SK-N-SH treated with all-trans-retinoic acid at 6 μM for 48 hours (cell line): ENCODE measurements around the gene ZHX3.

ENCODE experiments used
- ARNTL ChIP-seq: fragments of 450-650 bp; formaldehyde crosslinking; IDR thresholded peaks from 2 replicates; pipeline ENCODE4 v1.5.0; 2020; ENCODE audit warnings: low read depth, mild to moderate bottlenecking, moderate library complexity, borderline replicate concordance
- CSRNP3 ChIP-seq: fragments of 250-450 bp; sonication (Bioruptor Pico); IDR thresholded peaks from 2 replicates; pipeline ENCODE4 v1.5.1; 2021; ENCODE audit warnings: mild to moderate bottlenecking, moderate library complexity
- ESRRG ChIP-seq: fragments of 250-450 bp; sonication (Bioruptor Pico); IDR thresholded peaks from 2 replicates; pipeline ENCODE4 v1.6.1; 2021; ENCODE audit warnings: mild to moderate bottlenecking
- ISL1 ChIP-seq: fragments of 250-450 bp; sonication (Bioruptor Pico); IDR thresholded peaks from 2 replicates; pipeline ENCODE4 v2.1.2; 2022; ENCODE audit warnings: mild to moderate bottlenecking, moderate library complexity
- PATZ1 ChIP-seq: fragments of 250-450 bp; sonication (Bioruptor Pico); IDR thresholded peaks from 2 replicates; pipeline ENCODE4 v1.8.0; 2020; ENCODE audit warnings: mild to moderate bottlenecking, moderate library complexity, borderline replicate concordance
- POU6F1 ChIP-seq: fragments of 250-450 bp; sonication (Bioruptor Pico); IDR thresholded peaks from 2 replicates; pipeline ENCODE4 v1.8.0; 2021; ENCODE audit warnings: low read depth, mild to moderate bottlenecking, moderate library complexity, borderline replicate concordance
- SNAI2 ChIP-seq: fragments of 250-450 bp; sonication (Bioruptor Pico); IDR thresholded peaks from 2 replicates; pipeline ENCODE4 v1.5.0; 2020; ENCODE audit warnings: mild to moderate bottlenecking, moderate library complexity
- TSHZ2 ChIP-seq: fragments of 250-450 bp; sonication (Bioruptor Pico); IDR thresholded peaks from 2 replicates; pipeline ENCODE4 v1.5.0; 2020; ENCODE audit warnings: mild to moderate bottlenecking, moderate library complexity
- ZC3H10 ChIP-seq: fragments of 250-450 bp; sonication (Bioruptor Pico); IDR thresholded peaks from 2 replicates; pipeline ENCODE4 v1.5.1; 2021; ENCODE audit warnings: mild to moderate bottlenecking, moderate library complexity
- ZFP3 ChIP-seq: fragments of 250-450 bp; sonication (Bioruptor Pico); IDR thresholded peaks from 2 replicates; pipeline ENCODE4 v1.5.0; 2020; ENCODE audit warnings: mild to moderate bottlenecking, moderate library complexity
- ZFP30 ChIP-seq: fragments of 450-650 bp; formaldehyde crosslinking; IDR thresholded peaks from 2 replicates; pipeline ENCODE4 v1.5.0; 2022; ENCODE audit warnings: mild to moderate bottlenecking, moderate library complexity
- ZNF8 ChIP-seq: fragments of 450-650 bp; formaldehyde crosslinking; IDR thresholded peaks from 2 replicates; pipeline ENCODE4 v1.5.0; 2020; ENCODE audit warnings: mild to moderate bottlenecking, moderate library complexity

- TF ChIP-seq TSHZ2 (CRISPR knock-in tag) (no peak), CSRNP3 (CRISPR knock-in tag) (no peak), ZFP30 (CRISPR knock-in tag) (no peak), ZFP3 (no peak), ARNTL (CRISPR knock-in tag) (no peak), PATZ1 (no peak), ISL1 (CRISPR knock-in tag) (no peak), ESRRG (CRISPR knock-in tag) (no peak), ZC3H10 (CRISPR knock-in tag) (no peak), POU6F1 (CRISPR knock-in tag) (no peak), SNAI2 (CRISPR knock-in tag) (no peak), ZNF8 (no peak)
These were observed 87.4 kb downstream of the ZHX3 start for GRCh38 chr20:41230136-41230535.
